Stimulated activated CD8-positive, alpha-beta memory T cell treated with anti-CD3 and anti-CD28 coated beads, Interleukin-2, amount 100 ng/mL, for 48 hours (primary cell): ENCODE results near the gene MRPS22.
"Not testable (repeated sequence)": the region's sequence is repeated elsewhere in the genome, so short reads cannot be mapped to it uniquely, and the experiment has no call there.

Source experiments
- DNase-seq, 2 donors: peaks; one replicate each; pipeline ENCODE4 v3.0.0-alpha.2; 2020; ENCODE audit warnings: low read depth in 2 of 2

MRPS22 gene

GRCh38 chr3:139394116-139394515 is 50.3 kb downstream of the MRPS22 start:
- no peak for DNase-seq

- no peak for DNase-seq
Measured at GRCh38 chr3:139396707-139397106, 52.9 kb downstream of the MRPS22 start.

- DNase-seq = not testable (repeated sequence)
Measured at GRCh38 chr3:139401155-139401554, 57.3 kb downstream of the MRPS22 start.
